GM19099 (cell line): ENCODE measurements around the gene SRRM2.
A peak's percentile ranks its signal among the peaks of the same experiment; 100 is the strongest.

ENCODE experiments used
- POLR2A ChIP-seq: IDR thresholded peaks from 3 replicates; pipeline ENCODE4 v1.6.1; 2011; ENCODE audit warnings: low read depth; ENCODE audit not compliant: insufficient read length; ENCODE audit errors: extremely low read depth

The SRRM2 gene

DNA sequence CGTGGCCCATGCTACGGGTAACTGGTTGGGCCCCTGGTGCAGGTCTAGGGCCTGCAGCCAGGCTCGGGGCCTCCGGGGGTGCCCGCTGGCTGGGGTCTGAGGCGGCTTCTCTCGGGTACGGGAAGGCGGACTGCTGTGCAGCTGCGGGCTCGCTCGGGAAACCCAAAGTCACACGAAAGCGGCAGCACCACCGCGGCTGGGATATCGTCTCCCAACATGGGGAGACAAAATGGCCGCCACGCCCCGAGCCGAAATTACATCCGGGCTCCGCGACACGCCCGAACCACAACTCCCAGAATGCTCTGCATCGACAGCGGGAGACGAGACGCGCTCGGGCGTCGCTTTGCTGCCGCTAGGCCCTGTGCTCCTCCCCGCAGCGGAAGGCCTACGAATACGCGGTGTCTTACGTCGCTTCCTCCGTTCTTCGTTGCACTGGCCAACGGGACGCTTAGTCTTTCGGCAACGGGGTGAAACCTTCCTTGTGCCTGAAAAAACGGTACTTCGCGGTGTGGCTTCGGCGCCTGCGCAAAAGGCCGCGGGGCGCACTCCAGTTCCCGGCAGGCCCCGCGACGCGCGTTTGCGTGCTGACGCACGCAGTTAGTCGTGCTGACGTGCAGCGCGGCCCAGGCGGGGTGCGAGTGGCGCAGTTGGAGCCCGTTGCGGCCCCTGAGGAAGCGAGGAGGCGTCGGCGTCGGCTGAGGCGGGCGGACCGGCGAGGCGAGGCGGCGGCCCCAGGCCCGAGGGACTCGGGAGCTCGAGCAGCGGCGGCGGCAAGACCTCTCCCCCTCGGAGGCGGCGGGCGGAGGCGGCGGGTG lies at the start of gene SRRM2:
Gene SRRM2, plus strand, starts transcription at position 604 of the 815 bp plus-strand sequence. CDS start 3,727 bp downstream, outside the sequence.
- peak; percentile 92 for TF ChIP-seq POLR2A

DNA sequence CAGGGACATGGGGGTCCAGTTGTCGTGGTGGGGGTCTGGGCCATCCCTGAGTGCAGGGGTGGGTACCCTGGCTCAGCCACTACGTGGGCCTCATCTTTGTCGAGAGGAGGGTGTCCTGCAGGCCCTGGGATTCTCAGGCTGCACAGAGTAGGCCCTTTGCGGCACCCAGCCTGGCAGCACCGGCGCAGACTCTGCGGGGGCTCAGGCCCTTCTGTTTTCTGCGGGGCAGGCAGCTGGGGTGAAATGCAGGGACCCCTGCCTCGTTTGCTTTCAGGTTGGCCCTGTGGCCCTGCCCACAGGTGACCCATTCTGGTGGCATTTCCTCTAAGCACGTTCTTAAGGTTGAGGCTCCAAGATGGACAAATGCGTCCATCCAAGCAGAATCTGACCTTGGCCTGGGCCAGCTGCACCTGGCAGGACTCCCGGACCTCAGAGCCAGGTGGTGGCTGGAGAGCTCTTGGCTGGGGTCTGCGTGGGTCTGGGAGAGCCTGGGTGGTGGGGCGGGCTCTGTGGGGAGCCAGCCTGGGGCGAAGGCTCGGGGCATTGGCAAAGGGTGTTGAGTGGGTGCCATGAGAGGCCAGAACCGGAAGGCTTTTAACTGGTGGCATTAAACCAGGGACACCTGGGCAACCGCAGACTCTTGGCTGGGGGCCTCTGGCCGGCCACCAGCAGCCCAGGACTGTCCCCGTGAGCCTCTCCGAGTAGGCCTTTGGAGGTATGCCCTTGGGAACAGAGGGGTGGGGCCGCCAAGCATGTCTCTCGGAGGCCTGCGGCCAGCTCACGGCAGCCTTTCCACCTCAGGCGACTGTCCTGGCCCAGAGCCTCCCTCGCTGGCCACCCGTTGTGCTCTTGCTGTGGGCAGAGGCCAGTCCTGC lies 49.3 kb upstream of the SRRM2 start:
- no peak for TF ChIP-seq POLR2A

DNA sequence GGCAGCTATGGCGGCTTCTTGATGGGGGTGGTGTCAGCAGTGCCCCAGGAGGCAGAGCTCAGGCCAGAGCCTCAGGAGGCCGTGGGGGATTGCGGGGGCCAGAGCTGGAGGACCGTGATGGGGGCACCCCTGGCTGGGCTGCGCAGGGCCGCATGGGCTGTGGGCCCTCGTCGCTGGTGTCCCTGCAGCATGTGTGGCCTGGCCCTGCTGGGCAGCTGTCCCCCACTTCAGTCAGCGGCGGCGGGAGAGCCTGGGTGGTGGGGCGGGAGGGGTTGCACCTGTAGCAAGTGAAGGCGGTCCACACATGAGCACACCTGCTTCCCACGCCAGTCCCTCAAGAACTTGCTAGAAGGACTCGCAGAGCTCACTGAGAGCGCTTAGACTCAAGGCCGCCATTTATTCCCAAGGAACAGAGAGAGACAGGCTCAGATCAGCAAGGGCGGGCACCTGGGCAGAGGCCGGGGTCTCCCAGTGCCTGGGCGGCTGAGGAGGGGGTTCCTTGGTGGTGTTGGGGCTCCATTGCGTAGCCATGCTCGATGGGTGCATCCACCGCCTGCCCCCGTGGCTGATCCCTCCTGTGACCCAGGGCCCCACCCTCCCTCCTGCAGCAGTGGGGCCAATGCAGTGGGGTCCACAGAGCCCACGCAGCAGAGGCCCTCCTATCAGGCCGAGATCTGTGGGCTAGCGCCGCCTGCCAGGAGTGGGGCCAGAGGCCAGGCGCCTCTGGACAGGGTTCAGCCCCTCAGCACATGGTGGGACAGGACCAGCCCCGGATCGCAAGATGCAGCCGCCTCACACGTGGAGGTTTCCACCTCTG lies 48.1 kb upstream of the SRRM2 start:
- no peak for TF ChIP-seq POLR2A

DNA sequence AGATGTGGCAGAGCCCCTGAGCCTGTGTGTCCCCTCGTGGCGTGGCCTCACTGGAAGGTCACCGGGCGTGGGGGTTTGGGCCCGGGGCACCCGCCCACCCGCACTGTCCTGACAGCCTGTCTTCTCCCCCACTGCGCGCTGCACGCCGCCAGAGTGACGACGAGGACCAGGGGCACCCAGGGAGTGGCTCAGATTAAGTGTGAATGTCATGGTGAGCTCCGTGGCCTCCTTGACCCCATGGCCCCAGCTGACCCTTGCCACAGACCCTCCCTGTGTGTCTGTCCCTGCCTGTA lies 47.5 kb upstream of the SRRM2 start:
- TF ChIP-seq POLR2A, result no peak

DNA sequence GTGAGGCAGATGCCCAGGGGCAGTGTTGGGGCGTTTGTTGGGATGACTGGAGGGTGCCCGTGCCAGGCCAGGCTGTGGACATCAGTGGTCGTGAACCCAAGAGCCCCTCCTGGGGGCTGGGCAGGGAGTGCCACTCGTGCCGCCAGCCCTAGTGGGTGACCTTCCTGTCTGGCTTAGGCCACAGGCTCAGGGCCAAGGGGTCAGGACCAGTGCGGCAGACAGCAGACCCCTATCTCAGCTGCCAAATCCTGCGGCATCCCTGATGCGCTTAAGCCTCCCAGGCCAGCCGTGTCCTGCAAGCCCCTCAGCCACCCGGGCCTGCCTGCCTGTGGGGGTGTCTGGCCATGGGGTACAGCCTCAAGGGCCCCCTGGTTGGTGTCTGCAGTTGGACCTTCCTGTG lies 47.1 kb upstream of the SRRM2 start:
- TF ChIP-seq POLR2A, result no peak

DNA sequence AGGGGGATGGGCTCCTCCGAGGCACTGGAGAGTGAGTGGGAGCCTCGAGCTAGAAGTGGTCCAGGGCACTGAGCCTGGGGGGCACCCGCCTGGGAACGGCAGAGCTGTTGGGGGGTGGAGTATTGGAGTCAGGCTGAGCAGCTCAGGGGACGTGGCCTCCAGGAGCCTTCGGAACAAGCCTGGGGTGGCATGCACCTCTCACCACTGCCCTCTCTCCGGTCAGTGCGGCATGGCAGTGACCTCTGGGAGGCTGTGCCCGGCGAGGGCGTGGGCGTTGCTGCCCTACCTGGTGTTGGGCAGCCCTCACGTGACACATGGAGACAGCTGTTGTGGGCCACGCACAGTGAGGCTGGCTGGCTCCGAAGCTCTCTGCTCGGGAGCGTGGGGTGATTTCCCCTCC lies 46.4 kb upstream of the SRRM2 start:
- no peak for TF ChIP-seq POLR2A

DNA sequence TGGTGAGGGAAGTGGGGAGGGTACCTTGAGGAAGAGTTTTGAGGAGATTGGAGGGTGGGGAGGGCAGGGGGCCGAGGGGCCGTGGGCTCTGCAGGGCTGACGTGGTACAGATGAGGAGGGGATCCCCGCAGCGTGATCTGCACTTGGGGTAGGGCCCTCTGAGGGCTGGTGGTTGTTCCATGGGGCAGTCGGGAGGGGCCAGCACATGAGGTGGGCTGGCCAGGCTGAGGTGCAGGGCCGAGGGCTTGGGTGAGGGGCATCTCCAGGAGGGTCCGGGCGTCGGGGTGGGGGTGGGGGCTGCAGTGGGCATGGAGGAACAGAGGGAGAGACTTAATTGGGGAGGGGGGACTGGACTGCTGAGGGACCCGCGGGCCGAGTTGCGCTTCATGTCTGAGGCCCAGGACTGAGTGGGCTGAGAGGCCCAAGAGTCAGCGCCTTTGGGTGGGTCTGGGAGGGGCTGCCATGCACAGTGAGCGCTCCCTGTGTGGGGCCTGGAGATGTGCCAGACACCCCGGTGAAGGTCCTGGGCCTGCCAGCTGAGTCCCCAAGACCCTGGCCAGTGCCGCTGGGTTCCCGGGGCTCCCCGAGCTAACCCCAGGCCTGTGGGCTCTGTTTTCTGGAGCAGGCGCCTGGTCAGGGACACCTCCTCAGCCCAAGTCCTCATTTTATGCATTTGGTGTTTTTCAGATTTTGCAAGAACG lies 45.7 kb upstream of the SRRM2 start:
- no peak for TF ChIP-seq POLR2A

DNA sequence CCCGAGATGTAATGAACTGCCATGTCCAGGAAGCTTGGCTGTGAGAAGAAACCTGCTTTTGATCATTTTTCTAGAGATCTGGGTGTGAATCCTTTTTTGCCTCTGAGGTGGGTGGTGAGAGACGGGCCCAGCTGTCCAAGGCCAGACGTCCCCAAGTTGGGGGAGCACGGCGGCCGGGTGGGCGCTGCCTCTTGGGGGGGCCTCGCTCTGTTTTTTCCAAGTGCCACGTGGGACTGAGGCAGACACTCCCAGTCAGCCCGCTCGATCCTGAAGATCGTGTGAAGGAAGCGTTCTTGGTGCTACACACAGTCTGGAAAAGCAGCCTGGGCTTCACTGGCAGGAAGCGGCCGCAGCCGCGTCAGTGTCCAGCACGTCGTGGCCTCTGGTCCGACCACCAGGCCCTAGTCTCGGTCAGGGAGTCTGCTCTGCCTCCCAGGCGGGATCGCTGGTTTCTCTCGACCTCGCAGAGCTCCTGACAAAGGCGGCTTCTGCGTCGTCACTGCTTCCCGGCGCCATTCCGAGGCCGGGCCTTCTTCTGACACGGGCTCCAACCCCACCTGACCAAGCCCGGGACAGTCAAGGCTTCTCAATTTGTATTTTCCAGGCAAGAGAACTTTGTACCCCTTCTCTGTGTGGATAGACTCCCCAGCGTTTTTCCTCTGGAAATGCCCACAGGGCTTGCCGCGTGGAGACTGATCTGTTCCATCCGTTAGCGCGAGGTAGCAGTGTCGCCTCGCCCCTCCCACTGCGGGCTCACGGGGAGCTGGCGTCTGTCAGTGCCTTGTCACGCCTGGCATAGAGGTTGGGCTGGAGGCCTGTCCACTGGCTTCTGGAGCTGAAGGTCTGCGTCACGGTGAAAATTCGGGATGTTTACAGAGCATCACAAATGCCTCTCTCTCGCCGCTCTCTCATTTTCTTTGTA lies 44.8 kb upstream of the SRRM2 start:
- TF ChIP-seq POLR2A, result no peak

DNA sequence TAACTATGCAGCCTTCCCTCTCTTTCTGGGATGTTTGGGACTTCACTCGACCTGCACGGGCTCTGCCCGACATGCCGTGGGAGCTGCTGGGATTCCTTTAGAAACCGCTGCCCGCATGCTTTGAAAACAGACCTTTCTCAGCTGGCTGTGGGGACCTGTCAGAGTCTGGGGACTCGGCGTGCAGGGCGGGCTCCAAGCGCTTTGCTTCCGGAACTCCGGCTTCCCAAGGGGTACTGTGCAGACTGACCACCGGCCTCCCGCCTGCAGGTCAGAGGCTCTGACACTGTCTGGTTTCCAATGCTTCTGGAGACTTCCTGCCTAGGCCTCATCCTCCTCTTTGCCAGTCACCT lies 44.2 kb upstream of the SRRM2 start:
- no peak for TF ChIP-seq POLR2A

DNA sequence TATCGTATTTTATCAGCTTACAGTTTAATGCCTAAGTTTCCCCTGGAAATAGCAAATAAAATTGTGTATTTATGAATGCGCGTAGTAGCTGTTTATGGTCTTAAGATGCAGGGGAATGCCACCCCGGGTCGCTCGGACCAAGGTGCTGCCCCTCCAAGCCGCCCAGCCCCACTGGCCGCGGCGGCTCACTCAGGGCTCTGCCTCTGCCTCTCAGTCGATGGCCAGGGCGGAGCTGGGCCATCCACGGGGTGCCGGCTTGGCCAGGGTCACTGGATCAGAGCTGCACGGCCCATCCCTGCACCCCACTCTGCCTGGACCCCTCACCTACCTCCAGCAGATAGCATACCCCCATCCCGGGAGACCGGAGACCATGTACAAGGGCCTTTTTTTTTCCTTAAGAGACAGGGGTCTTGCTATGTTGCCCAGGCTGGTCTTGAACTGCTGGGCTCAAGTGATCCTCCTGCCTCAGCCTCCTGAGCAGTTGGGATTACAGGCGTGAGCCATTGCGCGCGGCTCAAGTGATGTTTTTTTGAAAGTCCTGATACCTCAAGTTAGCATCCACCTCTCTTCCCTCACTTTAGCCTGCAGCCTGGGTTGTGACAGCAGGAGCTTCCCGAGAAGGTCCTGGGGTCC lies 43.4 kb upstream of the SRRM2 start:
- no peak for TF ChIP-seq POLR2A

DNA sequence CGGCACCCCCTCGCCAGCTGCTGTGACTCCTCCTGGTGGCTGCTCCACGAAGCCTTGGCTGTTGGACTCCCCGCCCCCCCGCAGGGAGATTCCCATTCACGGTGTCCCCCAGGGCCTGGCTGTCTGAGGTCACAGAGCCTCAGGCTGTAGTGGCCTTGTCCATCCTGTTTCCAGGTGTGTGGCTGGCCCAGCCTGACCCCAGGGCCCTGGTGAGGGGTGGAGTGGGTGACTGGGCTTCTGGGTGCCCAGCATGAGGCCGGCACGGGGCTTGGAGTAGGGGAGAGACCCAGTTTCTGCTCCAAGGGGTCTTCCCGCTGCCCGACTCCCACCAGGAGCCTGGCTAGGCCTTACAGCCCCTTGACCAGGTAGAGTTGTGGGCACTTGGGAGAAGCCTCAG lies 42.9 kb upstream of the SRRM2 start:
- no peak for TF ChIP-seq POLR2A

DNA sequence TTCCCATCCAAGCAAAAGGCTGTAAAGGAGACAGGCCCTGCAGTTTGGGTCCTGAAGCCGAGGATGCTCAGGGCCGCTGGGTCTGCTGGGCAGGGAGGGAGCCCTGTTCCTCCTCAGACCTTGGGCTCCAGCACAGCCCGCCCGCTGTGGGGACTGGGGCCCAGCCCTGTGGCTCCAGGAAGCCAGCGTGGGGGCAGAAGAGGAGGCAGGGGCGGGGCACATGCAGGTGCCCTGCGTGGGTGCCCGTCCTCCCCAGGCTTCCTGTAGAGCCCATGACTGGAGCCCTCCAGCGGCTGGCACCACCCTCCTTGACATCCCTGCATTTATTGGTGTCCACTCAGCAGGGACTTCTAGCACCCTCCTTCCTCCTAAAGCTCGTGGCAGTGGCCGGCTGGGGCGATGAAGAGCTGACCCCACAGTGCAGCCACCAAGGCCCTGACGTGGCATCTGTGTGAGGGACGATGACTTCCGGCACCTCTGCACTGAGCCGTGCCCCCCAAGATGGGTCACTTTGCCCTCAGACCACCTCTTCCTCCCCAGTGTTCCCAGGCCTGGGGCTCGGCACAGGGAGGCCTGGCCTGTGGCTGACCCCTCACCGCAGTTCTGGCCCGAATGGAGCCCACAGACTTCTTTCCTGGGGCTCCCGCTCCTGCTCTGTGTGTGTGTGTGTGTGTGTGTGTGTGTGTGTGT lies 42.3 kb upstream of the SRRM2 start:
- no peak for TF ChIP-seq POLR2A
